Lower leg skin (tissue), 4 donors: Measurements from ENCODE around the gene SGCA. TPM values are rescaled to one million over a fixed set of nuclear protein-coding genes. Genes with fewer than 3 reads are reported as not detected.

ENCODE experiments used
- DNase-seq, 2 donors: peaks; one replicate each; pipeline ENCODE4 v3.0.0-alpha.2; 2019; ENCODE audit warnings: low spot score in 2 of 2
- H3K4me3 ChIP-seq: fragments of 200-600 bp; sonication (generic); 2 replicates; pipeline ENCODE4 v1.5.1; 2017; ENCODE audit warnings: mild to moderate bottlenecking, low read depth; ENCODE audit not compliant: poor library complexity, severe bottlenecking
- CTCF ChIP-seq, 3 donors: fragments of 450-650 bp; IDR thresholded peaks; one replicate each; pipeline ENCODE4 v1.5.1; 2016; ENCODE audit warnings: antibody characterized with exemption in 3 of 3, mild to moderate bottlenecking in 3 of 3, moderate library complexity in 2 of 3
- POLR2A ChIP-seq, 2 donors: fragments of 450-650 bp; IDR thresholded peaks; one replicate each; pipeline ENCODE4 v1.6.1; 2016 to 2017; ENCODE audit warnings: antibody characterized with exemption in 2 of 2, mild to moderate bottlenecking in 1 of 2, moderate library complexity in 1 of 2
- WGBS, 2 donors: methylation state at CpG; one replicate each; pipeline ENCODE4 v1.1.5; 2018; 5-methylcytosine and 5-hydroxymethylcytosine counted together
- intact Hi-C: fragments of 100-400 bp; cut with DNase I; formaldehyde crosslinking; loops from one replicate; pipeline ENCODE4 v1.15.0; 2023; ENCODE audit warnings: low total_unique reads
- total RNA-seq, 4 donors: library from RNA; depleted of rRNA; stranded (reverse); fragments of >200 nt; gene quantifications; one replicate each; pipeline ENCODE4 v1.1.0, GENCODE V29; 2016

Gene SGCA
- total RNA-seq, 4 donors from 2014 or later = 1.0 to 9.9 (median 5.6) TPM

- TF ChIP-seq POLR2A (IDR thresholded peaks at IDR 0.05) (no peak), CTCF (IDR thresholded peaks at IDR 0.05) (no peak)
- H3K4me3 ChIP-seq = no peak overlapping the region
- 84 to 86% methylated on average over 19 of the region's 19 CpGs for WGBS, 2 donors
- no peak for DNase-seq
- intact Hi-C loops = no loop called here
These were observed 1.6 kb downstream of the SGCA start for GRCh38 chr17:50167371-50167770.

- intact Hi-C loops = no loop called here
- TF ChIP-seq POLR2A (IDR thresholded peaks at IDR 0.05) (no peak), CTCF (IDR thresholded peaks at IDR 0.05) (no peak)
- H3K4me3 ChIP-seq = no peak overlapping the region
- WGBS, 2 donors = 92 to 96% methylated on average over 7 to 13 of the region's 13 CpGs
- no peak for DNase-seq
These were observed 2.5 kb downstream of the SGCA start for GRCh38 chr17:50168319-50168718.

GRCh38 chr17:50169121-50169764, 3.4 kb downstream of the SGCA start:
- DNase-seq = no peak
- TF ChIP-seq POLR2A (IDR thresholded peaks at IDR 0.05) (no peak), CTCF (IDR thresholded peaks at IDR 0.05) (peak in 1 of 3 donors; percentile 99)
- intact Hi-C loops = no loop called here
- H3K4me3 ChIP-seq = no peak overlapping the region
- WGBS, 2 donors = 25 to 29% methylated on average over 14 of the region's 14 CpGs

GRCh38 chr17:50169881-50170459, 4.2 kb downstream of the SGCA start:
- TF ChIP-seq POLR2A (IDR thresholded peaks at IDR 0.05) (no peak), CTCF (IDR thresholded peaks at IDR 0.05) (no peak)
- no peak overlapping the region for H3K4me3 ChIP-seq
- DNase-seq = no peak
- 90 to 92% methylated on average over 8 to 9 of the region's 9 CpGs for WGBS, 2 donors
- intact Hi-C loops = no loop called here

- DNase-seq = no peak
- 84 to 86% methylated on average over 10 of the region's 10 CpGs for WGBS, 2 donors
- H3K4me3 ChIP-seq = no peak overlapping the region
- TF ChIP-seq CTCF (IDR thresholded peaks at IDR 0.05) (no peak), POLR2A (IDR thresholded peaks at IDR 0.05) (no peak)
- intact Hi-C loops = no loop called here
These were observed 5.0 kb downstream of the SGCA start for GRCh38 chr17:50170662-50171370.
